H1 (cell line): Measurements from ENCODE around the gene ARL6IP6. TPM values are rescaled to one million over a fixed set of nuclear protein-coding genes. Genes with fewer than 3 reads are reported as not detected.

Source experiments
- BRCA1 ChIP-seq: IDR thresholded peaks from 2 replicates; pipeline ENCODE4 v1.6.1; 2012; ENCODE audit warnings: low read depth, low read length, improper control_type of control experiment
- EGR1 ChIP-seq: IDR thresholded peaks from 2 replicates; pipeline ENCODE4 v1.6.1; 2011; ENCODE audit warnings: low read depth, low read length, borderline replicate concordance
- FOSL1 ChIP-seq: IDR thresholded peaks from 2 replicates; pipeline ENCODE4 v1.6.1; 2011; ENCODE audit warnings: mild to moderate bottlenecking, low read depth, low read length, moderate library complexity; ENCODE audit not compliant: insufficient read depth
- HDAC2 ChIP-seq, 2 experiments: fragments of 300-600 bp in 1 of 2; sonication (generic) in 1 of 2; IDR thresholded peaks; 2 replicates each; pipeline ENCODE4 v1.6.1; 2011 to 2012; ENCODE audit warnings: low read depth in 2 of 2, low read length in 2 of 2, mild to moderate bottlenecking in 2 of 2, moderate library complexity in 2 of 2, borderline replicate concordance in 1 of 2, inconsistent platforms in 1 of 2
- JUN ChIP-seq: IDR thresholded peaks from 2 replicates; pipeline ENCODE4 v1.6.1; 2011; ENCODE audit warnings: low read depth, mild to moderate bottlenecking, improper control_type of control experiment, low read length
- POLR2A ChIP-seq, 2 experiments: IDR thresholded peaks; 1 replicate in 1 of 2; 2 replicates in 1 of 2; pipeline ENCODE4 v1.6.1; 2011; ENCODE audit warnings: low read depth in 2 of 2, low read length in 2 of 2, mild to moderate bottlenecking in 2 of 2; ENCODE audit errors: control extremely low read depth in 1 of 2
- SIN3A ChIP-seq, 2 experiments: IDR thresholded peaks in 1 of 2; conservative IDR thresholded peaks in 1 of 2; 2 replicates each; pipeline ENCODE4 v1.6.1; 2011 to 2012; ENCODE audit warnings: low read length in 2 of 2, improper control_type of control experiment in 1 of 2, low read depth in 1 of 2, mild to moderate bottlenecking in 1 of 2
- TCF12 ChIP-seq: IDR thresholded peaks from 2 replicates; pipeline ENCODE4 v1.6.1; 2011; ENCODE audit warnings: low read depth, mild to moderate bottlenecking, low read length
- polyA plus RNA-seq, 7 experiments: library from polyadenylated mRNA; depleted of rRNA in 3 of 7; stranded (reverse) in 5 of 7; unstranded in 2 of 7; fragments of >200 nt in 5 of 7; fragments of 200-250 nt in 2 of 7; gene quantifications; 1 replicate in 5 of 7; 2 replicates in 1 of 7; 4 replicates in 1 of 7; pipeline versions ENCODE4 v1.2.1 to v1.2.3, GENCODE V29; 2011 to 2013; ENCODE audit warnings: missing spikeins in 2 of 7, mixed read lengths in 2 of 7
- total RNA-seq: library from RNA; stranded (reverse); fragmentation: NEBNext Ultra II Directional; extraction: Animal tissue kit (Norgen Biotek cat#: 25700); gene quantifications from 2 replicates; pipeline ENCODE4 v1.2.1, GENCODE V29; 2021
- TF ChIP-seq, protein P1 (sequence below): fragments of 300-600 bp; sonication (generic); IDR thresholded peaks from 2 replicates; pipeline ENCODE4 v1.7.1; 2012; ENCODE audit warnings: low read length, moderate library complexity, mild to moderate bottlenecking, inconsistent platforms; ENCODE audit not compliant: insufficient replicate concordance

The ARL6IP6 gene
- total and polyA plus RNA-seq, 2 of the 8 experiments (the other 6 are each of a cell fraction or from before 2014, with no cell fraction given) = 47.3 to 92.9 TPM

DNA sequence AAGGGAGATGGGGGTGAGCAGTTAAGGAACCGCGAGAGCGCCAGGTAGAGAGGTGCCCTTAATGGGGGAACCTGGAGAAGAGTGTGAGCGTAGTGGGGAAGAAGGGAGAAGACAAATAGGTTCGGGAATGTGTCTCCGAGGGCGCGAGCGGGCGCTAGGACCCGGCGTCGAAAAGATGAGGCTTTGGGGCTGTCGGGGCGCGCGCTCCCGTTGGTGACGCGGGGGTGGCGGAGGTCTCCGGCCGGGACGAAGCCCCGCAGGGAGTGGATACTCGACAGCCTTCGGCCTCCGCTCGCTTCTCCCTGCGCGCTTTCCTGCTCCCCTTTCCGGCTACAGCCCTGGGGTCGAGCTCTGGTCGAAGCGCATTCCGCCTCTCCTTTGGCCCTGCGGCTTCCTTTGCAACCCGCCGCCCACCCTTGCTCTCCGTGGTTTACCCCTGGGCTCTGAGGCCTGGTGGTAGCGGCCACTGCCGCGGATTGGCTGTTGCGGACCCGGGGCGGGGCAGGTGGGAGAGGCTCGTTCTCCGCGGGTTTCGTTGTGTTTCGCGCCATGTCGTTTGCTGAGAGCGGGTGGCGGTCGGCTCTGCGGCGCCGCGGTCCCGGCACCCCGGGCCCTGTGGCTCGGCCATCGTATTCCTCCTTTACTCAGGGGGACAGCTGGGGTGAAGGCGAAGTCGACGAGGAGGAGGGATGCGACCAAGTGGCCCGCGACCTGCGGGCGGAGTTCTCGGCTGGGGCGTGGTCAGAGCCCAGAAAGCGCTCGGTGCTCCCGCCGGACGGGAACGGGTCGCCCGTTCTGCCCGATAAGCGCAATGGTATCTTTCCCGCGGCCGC, at the start of gene ARL6IP6 (continued):
- TF ChIP-seq POLR2A (IDR thresholded peaks at IDR 0.05; ENCODE audit: control extremely low read depth in 1 of 2, low read depth in 2 of 2, low read length in 2 of 2) = peak; percentile 89 to 95; a peak in 2 of 3 replicates
- no peak for TF ChIP-seq JUN
- TF ChIP-seq EGR1 = peak; percentile 80
- TF ChIP-seq HDAC2 (IDR thresholded peaks at IDR 0.05; ENCODE audit: borderline replicate concordance in 1 of 2, low read depth in 2 of 2, low read length in 2 of 2) = no peak
- TF ChIP-seq FOSL1 = peak; percentile 93
- TF ChIP-seq SIN3A (conservative IDR thresholded peaks at IDR 0.05 in 1 of 2, IDR thresholded peaks at IDR 0.05 in 1 of 2; ENCODE audit: low read depth in 1 of 2, low read length in 2 of 2) = 0 out of 4 replicates have a peak, but pooled peaks of 1 of the 2 experiments have one; percentile 20
- no peak for TF ChIP-seq BRCA1
- TF ChIP-seq, protein P1, sequence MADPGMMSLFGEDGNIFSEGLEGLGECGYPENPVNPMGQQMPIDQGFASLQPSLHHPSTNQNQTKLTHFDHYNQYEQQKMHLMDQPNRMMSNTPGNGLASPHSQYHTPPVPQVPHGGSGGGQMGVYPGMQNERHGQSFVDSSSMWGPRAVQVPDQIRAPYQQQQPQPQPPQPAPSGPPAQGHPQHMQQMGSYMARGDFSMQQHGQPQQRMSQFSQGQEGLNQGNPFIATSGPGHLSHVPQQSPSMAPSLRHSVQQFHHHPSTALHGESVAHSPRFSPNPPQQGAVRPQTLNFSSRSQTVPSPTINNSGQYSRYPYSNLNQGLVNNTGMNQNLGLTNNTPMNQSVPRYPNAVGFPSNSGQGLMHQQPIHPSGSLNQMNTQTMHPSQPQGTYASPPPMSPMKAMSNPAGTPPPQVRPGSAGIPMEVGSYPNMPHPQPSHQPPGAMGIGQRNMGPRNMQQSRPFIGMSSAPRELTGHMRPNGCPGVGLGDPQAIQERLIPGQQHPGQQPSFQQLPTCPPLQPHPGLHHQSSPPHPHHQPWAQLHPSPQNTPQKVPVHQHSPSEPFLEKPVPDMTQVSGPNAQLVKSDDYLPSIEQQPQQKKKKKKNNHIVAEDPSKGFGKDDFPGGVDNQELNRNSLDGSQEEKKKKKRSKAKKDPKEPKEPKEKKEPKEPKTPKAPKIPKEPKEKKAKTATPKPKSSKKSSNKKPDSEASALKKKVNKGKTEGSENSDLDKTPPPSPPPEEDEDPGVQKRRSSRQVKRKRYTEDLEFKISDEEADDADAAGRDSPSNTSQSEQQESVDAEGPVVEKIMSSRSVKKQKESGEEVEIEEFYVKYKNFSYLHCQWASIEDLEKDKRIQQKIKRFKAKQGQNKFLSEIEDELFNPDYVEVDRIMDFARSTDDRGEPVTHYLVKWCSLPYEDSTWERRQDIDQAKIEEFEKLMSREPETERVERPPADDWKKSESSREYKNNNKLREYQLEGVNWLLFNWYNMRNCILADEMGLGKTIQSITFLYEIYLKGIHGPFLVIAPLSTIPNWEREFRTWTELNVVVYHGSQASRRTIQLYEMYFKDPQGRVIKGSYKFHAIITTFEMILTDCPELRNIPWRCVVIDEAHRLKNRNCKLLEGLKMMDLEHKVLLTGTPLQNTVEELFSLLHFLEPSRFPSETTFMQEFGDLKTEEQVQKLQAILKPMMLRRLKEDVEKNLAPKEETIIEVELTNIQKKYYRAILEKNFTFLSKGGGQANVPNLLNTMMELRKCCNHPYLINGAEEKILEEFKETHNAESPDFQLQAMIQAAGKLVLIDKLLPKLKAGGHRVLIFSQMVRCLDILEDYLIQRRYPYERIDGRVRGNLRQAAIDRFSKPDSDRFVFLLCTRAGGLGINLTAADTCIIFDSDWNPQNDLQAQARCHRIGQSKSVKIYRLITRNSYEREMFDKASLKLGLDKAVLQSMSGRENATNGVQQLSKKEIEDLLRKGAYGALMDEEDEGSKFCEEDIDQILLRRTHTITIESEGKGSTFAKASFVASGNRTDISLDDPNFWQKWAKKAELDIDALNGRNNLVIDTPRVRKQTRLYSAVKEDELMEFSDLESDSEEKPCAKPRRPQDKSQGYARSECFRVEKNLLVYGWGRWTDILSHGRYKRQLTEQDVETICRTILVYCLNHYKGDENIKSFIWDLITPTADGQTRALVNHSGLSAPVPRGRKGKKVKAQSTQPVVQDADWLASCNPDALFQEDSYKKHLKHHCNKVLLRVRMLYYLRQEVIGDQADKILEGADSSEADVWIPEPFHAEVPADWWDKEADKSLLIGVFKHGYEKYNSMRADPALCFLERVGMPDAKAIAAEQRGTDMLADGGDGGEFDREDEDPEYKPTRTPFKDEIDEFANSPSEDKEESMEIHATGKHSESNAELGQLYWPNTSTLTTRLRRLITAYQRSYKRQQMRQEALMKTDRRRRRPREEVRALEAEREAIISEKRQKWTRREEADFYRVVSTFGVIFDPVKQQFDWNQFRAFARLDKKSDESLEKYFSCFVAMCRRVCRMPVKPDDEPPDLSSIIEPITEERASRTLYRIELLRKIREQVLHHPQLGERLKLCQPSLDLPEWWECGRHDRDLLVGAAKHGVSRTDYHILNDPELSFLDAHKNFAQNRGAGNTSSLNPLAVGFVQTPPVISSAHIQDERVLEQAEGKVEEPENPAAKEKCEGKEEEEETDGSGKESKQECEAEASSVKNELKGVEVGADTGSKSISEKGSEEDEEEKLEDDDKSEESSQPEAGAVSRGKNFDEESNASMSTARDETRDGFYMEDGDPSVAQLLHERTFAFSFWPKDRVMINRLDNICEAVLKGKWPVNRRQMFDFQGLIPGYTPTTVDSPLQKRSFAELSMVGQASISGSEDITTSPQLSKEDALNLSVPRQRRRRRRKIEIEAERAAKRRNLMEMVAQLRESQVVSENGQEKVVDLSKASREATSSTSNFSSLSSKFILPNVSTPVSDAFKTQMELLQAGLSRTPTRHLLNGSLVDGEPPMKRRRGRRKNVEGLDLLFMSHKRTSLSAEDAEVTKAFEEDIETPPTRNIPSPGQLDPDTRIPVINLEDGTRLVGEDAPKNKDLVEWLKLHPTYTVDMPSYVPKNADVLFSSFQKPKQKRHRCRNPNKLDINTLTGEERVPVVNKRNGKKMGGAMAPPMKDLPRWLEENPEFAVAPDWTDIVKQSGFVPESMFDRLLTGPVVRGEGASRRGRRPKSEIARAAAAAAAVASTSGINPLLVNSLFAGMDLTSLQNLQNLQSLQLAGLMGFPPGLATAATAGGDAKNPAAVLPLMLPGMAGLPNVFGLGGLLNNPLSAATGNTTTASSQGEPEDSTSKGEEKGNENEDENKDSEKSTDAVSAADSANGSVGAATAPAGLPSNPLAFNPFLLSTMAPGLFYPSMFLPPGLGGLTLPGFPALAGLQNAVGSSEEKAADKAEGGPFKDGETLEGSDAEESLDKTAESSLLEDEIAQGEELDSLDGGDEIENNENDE = no peak
- TF ChIP-seq TCF12 = no peak
